HepG2 (cell line): ENCODE results near the gene CDK18. TPM values are rescaled to one million over a fixed set of nuclear protein-coding genes. Genes with fewer than 3 reads are reported as not detected.

Experiments
- AGO1 ChIP-seq: fragments of 200-400 bp; formaldehyde crosslinking; IDR thresholded peaks from 2 replicates; pipeline ENCODE4 v1.6.1; 2017; ENCODE audit warnings: mild to moderate bottlenecking, low read depth, low read length, moderate library complexity; ENCODE audit not compliant: poor library complexity, severe bottlenecking
- DR1 ChIP-seq: sonication (generic); formaldehyde crosslinking; IDR thresholded peaks from 2 replicates; pipeline ENCODE4 v1.8.0; 2021; ENCODE audit warnings: mild to moderate bottlenecking, missing genetic modification reagents, inconsistent platforms
- GATA4 ChIP-seq: sonication (generic); IDR thresholded peaks from 2 replicates; pipeline ENCODE4 v1.6.1; 2016; ENCODE audit warnings: antibody characterized with exemption, low read depth, borderline replicate concordance
- GPN1 ChIP-seq: sonication (generic); formaldehyde crosslinking; IDR thresholded peaks from 2 replicates; pipeline ENCODE4 v1.5.1; 2020; ENCODE audit warnings: missing genetic modification reagents, borderline replicate concordance
- PAX8 ChIP-seq: sonication (generic); formaldehyde crosslinking; IDR thresholded peaks from 2 replicates; pipeline ENCODE4 v1.8.0; 2022; ENCODE audit warnings: mild to moderate bottlenecking, missing genetic modification reagents, borderline replicate concordance
- POLR2AphosphoS2 ChIP-seq: IDR thresholded peaks from 2 replicates; pipeline ENCODE4 v1.6.1; 2011; ENCODE audit warnings: low read depth, low read length, improper control_type of control experiment
- ZFP36 ChIP-seq: fragments of 150-350 bp; IDR thresholded peaks from 2 replicates; pipeline ENCODE4 v1.6.1; 2018; ENCODE audit warnings: borderline replicate concordance, low read length, low read depth; ENCODE audit not compliant: partially characterized antibody
- ZSCAN22 ChIP-seq: sonication (generic); formaldehyde crosslinking; IDR thresholded peaks from 2 replicates; pipeline ENCODE4 v1.4.0; 2020; ENCODE audit warnings: mild to moderate bottlenecking, missing genetic modification reagents
- polyA plus RNA-seq, 8 experiments: library from polyadenylated mRNA; depleted of rRNA in 3 of 8; stranded (reverse) in 7 of 8; unstranded in 1 of 8; fragments of >200 nt; fragmentation: Illumina TruSeq in 4 of 8; extraction: Trizol in 4 of 8; gene quantifications; 2 replicates each; pipeline versions ENCODE4 v1.2.1 to v1.2.3, GENCODE V29; 2011 to 2016; ENCODE audit warnings: low read depth in 4 of 8, missing spikeins in 1 of 8, mixed read lengths in 1 of 8; ENCODE audit not compliant: insufficient read depth in 1 of 8
- total RNA-seq, 5 experiments: library from RNA; depleted of rRNA; stranded (reverse); fragments of >200 nt; fragmentation: Illumina TruSeq; extraction: Trizol; gene quantifications; 2 replicates each; pipeline ENCODE4 v1.2.3, GENCODE V29; 2016; ENCODE audit warnings: low read depth in 1 of 5
- TF ChIP-seq, protein P1 (sequence below): IDR thresholded peaks from 2 replicates; pipeline ENCODE4 v1.6.1; 2016; ENCODE audit warnings: low read depth
- TF ChIP-seq, protein P2 (sequence below): sonication (generic); formaldehyde crosslinking; IDR thresholded peaks from 2 replicates; pipeline ENCODE4 v1.5.0; 2020; ENCODE audit warnings: missing genetic modification reagents
- TF ChIP-seq, protein P3 (sequence below): sonication (generic); formaldehyde crosslinking; IDR thresholded peaks from 2 replicates; pipeline ENCODE4 v1.5.1; 2020; ENCODE audit warnings: missing genetic modification reagents, mild to moderate bottlenecking, borderline replicate concordance
- TF ChIP-seq, protein P4 (sequence below): sonication (generic); formaldehyde crosslinking; IDR thresholded peaks from 2 replicates; pipeline ENCODE4 v1.5.1; 2020; ENCODE audit warnings: missing genetic modification reagents, mild to moderate bottlenecking, borderline replicate concordance
- TF ChIP-seq, protein P5 (sequence below): sonication (generic); formaldehyde crosslinking; conservative IDR thresholded peaks from 2 replicates; pipeline ENCODE4 v1.8.0; 2022; ENCODE audit warnings: low read depth, missing genetic modification reagents
- TF ChIP-seq, protein P6 (sequence below): sonication (generic); formaldehyde crosslinking; IDR thresholded peaks from 2 replicates; pipeline ENCODE4 v1.5.1; 2020; ENCODE audit warnings: mild to moderate bottlenecking, missing genetic modification reagents
- TF ChIP-seq, protein P7 (sequence below): sonication (generic); formaldehyde crosslinking; IDR thresholded peaks from 2 replicates; pipeline ENCODE4 v1.4.0; 2020; ENCODE audit warnings: missing genetic modification reagents

The CDK18 gene
- total and polyA plus RNA-seq, 2 of the 13 experiments (the other 11 are each of a cell fraction or from before 2014, with no cell fraction given), result 6.4 to 38.8 TPM

DNA sequence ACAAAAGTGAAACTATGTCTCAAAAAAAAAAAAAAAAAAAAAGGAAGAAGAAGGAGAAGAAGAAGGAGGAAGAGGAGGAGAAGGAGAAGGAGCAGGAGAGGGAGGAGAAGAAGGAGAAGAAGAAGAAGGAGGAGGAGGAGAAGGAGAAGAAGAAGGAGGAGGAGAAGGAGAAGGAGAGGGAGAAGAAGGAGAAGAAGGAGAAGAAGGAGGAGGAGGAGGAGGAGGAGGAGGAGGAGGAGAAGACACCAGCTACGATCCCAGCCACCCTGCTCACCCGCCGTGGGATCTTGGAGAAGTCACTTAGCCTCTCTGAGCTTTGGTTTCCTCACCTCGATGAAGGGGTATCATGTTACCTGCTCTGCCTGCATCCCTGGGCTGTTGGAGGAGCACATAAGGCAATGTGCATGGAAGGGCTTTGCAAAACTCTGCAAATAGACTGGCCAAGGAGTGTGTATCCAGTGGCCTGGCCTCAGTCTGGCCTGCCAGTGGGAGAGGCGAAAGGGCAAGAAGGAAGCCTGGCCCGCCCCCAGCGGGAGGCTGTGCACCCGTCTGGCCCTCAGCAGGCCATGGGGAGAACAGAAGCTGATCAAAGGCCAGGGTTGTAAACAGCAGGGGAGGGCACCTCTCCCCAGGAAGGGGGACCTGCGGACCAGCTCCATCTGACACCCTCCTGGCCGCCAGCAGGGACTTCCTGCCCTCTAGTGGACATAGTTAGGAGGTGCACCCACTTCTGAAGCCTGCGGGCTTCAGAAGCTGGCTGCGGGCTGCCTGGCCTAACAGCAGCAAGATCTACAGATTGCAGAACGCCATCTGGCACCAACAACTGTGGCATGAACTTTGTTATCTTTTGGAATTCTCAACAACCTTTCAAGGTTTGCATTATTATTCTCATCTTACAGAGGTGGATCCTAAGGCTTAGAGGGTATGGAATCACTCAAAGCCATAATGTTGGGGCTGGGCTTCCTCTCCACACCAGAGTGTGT is 19.2 kb upstream of the CDK18 start (continued):
- TF ChIP-seq DR1 (CRISPR knock-in tag) (no peak), ZSCAN22 (CRISPR knock-in tag) (no peak), ZFP36 (peak; percentile 42), GPN1 (CRISPR knock-in tag) (no peak), POLR2AphosphoS2 (no peak), GATA4 (no peak), PAX8 (CRISPR knock-in tag) (no peak), AGO1 (no peak)
- TF ChIP-seq, protein P1, sequence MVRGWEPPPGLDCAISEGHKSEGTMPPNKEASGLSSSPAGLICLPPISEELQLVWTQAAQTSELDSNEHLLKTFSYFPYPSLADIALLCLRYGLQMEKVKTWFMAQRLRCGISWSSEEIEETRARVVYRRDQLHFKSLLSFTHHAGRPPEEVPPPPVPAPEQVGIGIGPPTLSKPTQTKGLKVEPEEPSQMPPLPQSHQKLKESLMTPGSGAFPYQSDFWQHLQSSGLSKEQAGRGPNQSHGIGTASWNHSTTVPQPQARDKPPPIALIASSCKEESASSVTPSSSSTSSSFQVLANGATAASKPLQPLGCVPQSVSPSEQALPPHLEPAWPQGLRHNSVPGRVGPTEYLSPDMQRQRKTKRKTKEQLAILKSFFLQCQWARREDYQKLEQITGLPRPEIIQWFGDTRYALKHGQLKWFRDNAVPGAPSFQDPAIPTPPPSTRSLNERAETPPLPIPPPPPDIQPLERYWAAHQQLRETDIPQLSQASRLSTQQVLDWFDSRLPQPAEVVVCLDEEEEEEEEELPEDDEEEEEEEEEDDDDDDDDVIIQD, result peak; percentile 67
- TF ChIP-seq, protein P2, sequence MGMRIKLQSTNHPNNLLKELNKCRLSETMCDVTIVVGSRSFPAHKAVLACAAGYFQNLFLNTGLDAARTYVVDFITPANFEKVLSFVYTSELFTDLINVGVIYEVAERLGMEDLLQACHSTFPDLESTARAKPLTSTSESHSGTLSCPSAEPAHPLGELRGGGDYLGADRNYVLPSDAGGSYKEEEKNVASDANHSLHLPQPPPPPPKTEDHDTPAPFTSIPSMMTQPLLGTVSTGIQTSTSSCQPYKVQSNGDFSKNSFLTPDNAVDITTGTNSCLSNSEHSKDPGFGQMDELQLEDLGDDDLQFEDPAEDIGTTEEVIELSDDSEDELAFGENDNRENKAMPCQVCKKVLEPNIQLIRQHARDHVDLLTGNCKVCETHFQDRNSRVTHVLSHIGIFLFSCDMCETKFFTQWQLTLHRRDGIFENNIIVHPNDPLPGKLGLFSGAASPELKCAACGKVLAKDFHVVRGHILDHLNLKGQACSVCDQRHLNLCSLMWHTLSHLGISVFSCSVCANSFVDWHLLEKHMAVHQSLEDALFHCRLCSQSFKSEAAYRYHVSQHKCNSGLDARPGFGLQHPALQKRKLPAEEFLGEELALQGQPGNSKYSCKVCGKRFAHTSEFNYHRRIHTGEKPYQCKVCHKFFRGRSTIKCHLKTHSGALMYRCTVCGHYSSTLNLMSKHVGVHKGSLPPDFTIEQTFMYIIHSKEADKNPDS, result no peak
- TF ChIP-seq, protein P3, sequence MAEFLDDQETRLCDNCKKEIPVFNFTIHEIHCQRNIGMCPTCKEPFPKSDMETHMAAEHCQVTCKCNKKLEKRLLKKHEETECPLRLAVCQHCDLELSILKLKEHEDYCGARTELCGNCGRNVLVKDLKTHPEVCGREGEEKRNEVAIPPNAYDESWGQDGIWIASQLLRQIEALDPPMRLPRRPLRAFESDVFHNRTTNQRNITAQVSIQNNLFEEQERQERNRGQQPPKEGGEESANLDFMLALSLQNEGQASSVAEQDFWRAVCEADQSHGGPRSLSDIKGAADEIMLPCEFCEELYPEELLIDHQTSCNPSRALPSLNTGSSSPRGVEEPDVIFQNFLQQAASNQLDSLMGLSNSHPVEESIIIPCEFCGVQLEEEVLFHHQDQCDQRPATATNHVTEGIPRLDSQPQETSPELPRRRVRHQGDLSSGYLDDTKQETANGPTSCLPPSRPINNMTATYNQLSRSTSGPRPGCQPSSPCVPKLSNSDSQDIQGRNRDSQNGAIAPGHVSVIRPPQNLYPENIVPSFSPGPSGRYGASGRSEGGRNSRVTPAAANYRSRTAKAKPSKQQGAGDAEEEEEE (CRISPR knock-in tag), result no peak
- TF ChIP-seq, protein P4, sequence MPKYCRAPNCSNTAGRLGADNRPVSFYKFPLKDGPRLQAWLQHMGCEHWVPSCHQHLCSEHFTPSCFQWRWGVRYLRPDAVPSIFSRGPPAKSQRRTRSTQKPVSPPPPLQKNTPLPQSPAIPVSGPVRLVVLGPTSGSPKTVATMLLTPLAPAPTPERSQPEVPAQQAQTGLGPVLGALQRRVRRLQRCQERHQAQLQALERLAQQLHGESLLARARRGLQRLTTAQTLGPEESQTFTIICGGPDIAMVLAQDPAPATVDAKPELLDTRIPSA (CRISPR knock-in tag), result no peak
- TF ChIP-seq, protein P5, sequence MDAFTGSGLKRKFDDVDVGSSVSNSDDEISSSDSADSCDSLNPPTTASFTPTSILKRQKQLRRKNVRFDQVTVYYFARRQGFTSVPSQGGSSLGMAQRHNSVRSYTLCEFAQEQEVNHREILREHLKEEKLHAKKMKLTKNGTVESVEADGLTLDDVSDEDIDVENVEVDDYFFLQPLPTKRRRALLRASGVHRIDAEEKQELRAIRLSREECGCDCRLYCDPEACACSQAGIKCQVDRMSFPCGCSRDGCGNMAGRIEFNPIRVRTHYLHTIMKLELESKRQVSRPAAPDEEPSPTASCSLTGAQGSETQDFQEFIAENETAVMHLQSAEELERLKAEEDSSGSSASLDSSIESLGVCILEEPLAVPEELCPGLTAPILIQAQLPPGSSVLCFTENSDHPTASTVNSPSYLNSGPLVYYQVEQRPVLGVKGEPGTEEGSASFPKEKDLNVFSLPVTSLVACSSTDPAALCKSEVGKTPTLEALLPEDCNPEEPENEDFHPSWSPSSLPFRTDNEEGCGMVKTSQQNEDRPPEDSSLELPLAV (CRISPR knock-in tag), result no peak
- TF ChIP-seq, protein P6, sequence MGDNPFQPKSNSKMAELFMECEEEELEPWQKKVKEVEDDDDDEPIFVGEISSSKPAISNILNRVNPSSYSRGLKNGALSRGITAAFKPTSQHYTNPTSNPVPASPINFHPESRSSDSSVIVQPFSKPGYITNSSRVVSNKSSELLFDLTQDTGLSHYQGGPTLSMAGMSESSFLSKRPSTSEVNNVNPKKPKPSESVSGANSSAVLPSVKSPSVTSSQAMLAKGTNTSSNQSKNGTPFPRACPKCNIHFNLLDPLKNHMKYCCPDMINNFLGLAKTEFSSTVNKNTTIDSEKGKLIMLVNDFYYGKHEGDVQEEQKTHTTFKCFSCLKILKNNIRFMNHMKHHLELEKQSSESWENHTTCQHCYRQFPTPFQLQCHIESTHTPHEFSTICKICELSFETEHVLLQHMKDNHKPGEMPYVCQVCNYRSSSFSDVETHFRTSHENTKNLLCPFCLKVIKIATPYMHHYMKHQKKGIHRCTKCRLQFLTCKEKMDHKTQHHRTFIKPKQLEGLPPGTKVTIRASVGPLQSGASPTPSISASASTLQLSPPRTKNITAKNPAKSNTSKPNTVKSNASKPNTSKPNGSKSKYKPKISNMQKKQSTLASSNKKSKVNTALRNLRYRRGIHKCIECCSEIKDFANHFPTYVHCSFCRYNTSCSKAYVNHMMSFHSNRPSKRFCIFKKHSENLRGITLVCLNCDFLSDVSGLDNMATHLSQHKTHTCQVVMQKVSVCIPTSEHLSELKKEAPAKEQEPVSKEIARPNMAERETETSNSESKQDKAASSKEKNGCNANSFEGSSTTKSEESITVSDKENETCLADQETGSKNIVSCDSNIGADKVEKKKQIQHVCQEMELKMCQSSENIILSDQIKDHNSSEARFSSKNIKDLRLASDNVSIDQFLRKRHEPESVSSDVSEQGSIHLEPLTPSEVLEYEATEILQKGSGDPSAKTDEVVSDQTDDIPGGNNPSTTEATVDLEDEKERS (CRISPR knock-in tag), result 0 out of 2 replicates have a peak, but pooled peaks have one; percentile 42
- TF ChIP-seq, protein P7, sequence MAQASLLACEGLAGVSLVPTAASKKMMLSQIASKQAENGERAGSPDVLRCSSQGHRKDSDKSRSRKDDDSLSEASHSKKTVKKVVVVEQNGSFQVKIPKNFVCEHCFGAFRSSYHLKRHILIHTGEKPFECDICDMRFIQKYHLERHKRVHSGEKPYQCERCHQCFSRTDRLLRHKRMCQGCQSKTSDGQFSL, result peak; percentile 51; the same call in 1 of the 2 replicates
